Measurements from ENCODE around the gene STK24.

STK24 gene

GRCh38 chr13:98452851-98453843 lies 123.8 kb downstream of the STK24 start:
- DNase-seq (ENCODE audit: low read depth, low spot score), result no peak
- H3K4me3 ChIP-seq (ENCODE audit: low read depth, low read length), result no peak overlapping the region
- in situ Hi-C loops (cut with HindIII; ENCODE audit: low sequenced_read_pairs), result no loop called here
- TF ChIP-seq CTCF (IDR thresholded peaks at IDR 0.05; ENCODE audit: low read depth, low read length), result no peak

- in situ Hi-C loops (cut with HindIII; ENCODE audit: low sequenced_read_pairs), result no loop called here
- DNase-seq (ENCODE audit: low read depth, low spot score), result peak; percentile 91
- TF ChIP-seq CTCF (IDR thresholded peaks at IDR 0.05; ENCODE audit: low read depth, low read length), result no peak
- H3K4me3 ChIP-seq (ENCODE audit: low read depth, low read length), result no peak overlapping the region
Observed at GRCh38 chr13:98451676-98452470, 125.0 kb downstream of the STK24 start.

- peak; percentile 29 for DNase-seq (ENCODE audit: low read depth, low spot score)
- in situ Hi-C loops (cut with HindIII; ENCODE audit: low sequenced_read_pairs), result no loop called here
Observed at GRCh38 chr13:98450539-98451111, 126.3 kb downstream of the STK24 start.

GRCh38 chr13:98450026-98450425 lies 126.9 kb downstream of the STK24 start:
- in situ Hi-C loops (cut with HindIII; ENCODE audit: low sequenced_read_pairs), result no loop called here
- H3K4me3 ChIP-seq (ENCODE audit: low read depth, low read length), result no peak overlapping the region
- no peak for DNase-seq (ENCODE audit: low read depth, low spot score)
- TF ChIP-seq CTCF (IDR thresholded peaks at IDR 0.05; ENCODE audit: low read depth, low read length), result no peak

More at GRCh38 chr13:98450539-98451111, 126.3 kb downstream of the STK24 start:
- TF ChIP-seq CTCF (IDR thresholded peaks at IDR 0.05; ENCODE audit: low read depth, low read length), result no peak
- no peak overlapping the region for H3K4me3 ChIP-seq (ENCODE audit: low read depth, low read length)

GRCh38 chr13:98449273-98449672 lies 127.6 kb downstream of the STK24 start:
- in situ Hi-C loops (cut with HindIII; ENCODE audit: low sequenced_read_pairs), result loop anchor here (25.0 kb wide), 1 partner anchor 213 kb away; no protein-coding TSS in a partner anchor
- no peak for TF ChIP-seq CTCF (IDR thresholded peaks at IDR 0.05; ENCODE audit: low read depth, low read length)
- no peak overlapping the region for H3K4me3 ChIP-seq (ENCODE audit: low read depth, low read length)
- DNase-seq (ENCODE audit: low read depth, low spot score), result no peak

GRCh38 chr13:98448642-98448928 lies 128.3 kb downstream of the STK24 start:
- DNase-seq (ENCODE audit: low read depth, low spot score), result no peak
- H3K4me3 ChIP-seq (ENCODE audit: low read depth, low read length), result no peak overlapping the region
- TF ChIP-seq CTCF (IDR thresholded peaks at IDR 0.05; ENCODE audit: low read depth, low read length), result no peak
- in situ Hi-C loops (cut with HindIII; ENCODE audit: low sequenced_read_pairs), result loop anchor here (25.0 kb wide), 1 partner anchor 214 kb away; no protein-coding TSS in a partner anchor
